ENCODE results near the gene B3GALNT1. TPM values are rescaled to one million over a fixed set of nuclear protein-coding genes. Genes with fewer than 3 reads are reported as not detected.

The B3GALNT1 gene
- total RNA-seq, 1 experiment from 2014 or later = 13.2 TPM

- Histone ChIP-seq H2BK120ac (ENCODE audit: low read depth, low read length, poor library complexity, severe bottlenecking) (no peak overlapping the region), H3K4me1 (ENCODE audit: insufficient read depth, low read length) (no peaks in the 10 kb centered on the region), H3K23me2 (ENCODE audit: insufficient read length, low read depth, low read length, poor library complexity, severe bottlenecking) (no peaks in the 10 kb centered on the region), H2BK20ac (ENCODE audit: low read depth, low read length, poor library complexity, severe bottlenecking) (no peak overlapping the region), H4K5ac (ENCODE audit: insufficient read length, low read depth, low read length) (no peak overlapping the region), H2AK5ac (ENCODE audit: insufficient read length, low read length) (no peak overlapping the region), H2BK15ac (ENCODE audit: low read depth, low read length) (no peak overlapping the region), H3K18ac (ENCODE audit: insufficient read length, low read depth, low read length) (no peak overlapping the region), H4K91ac (ENCODE audit: insufficient read length, low read depth, low read length) (no peak overlapping the region), H2BK12ac (ENCODE audit: insufficient read length, low read depth, low read length) (no peak overlapping the region), H3K56ac (ENCODE audit: insufficient read length, low read depth, low read length) (no peak overlapping the region), H3K79me2 (ENCODE audit: insufficient read depth, low read length) (no peaks in the 10 kb centered on the region), H2AFZ (ENCODE audit: low read length) (no peak overlapping the region), H2BK5ac (ENCODE audit: insufficient read length, low read length) (no peak overlapping the region), H4K20me1 (ENCODE audit: control insufficient read depth, insufficient read depth, insufficient read length) (no peaks in the 10 kb centered on the region), H3K27me3 (ENCODE audit: insufficient read depth, low read length) (no peaks in the 10 kb centered on the region), H3K9ac (ENCODE audit: extremely low read depth, insufficient read length, low read length) (no peak overlapping the region), H3K4ac (ENCODE audit: low read depth, low read length) (no peak overlapping the region), H3K4me2 (ENCODE audit: insufficient read depth, insufficient read length, low read length) (no peak overlapping the region), H3K27ac (ENCODE audit: insufficient read length, low read depth, low read length) (no peak overlapping the region), H3K14ac (ENCODE audit: insufficient read depth, low read length) (no peak overlapping the region), H3K23ac (ENCODE audit: insufficient read length, low read depth, low read length) (no peak overlapping the region), H3T11ph (ENCODE audit: low read length) (no peak overlapping the region), H3K79me1 (ENCODE audit: insufficient read depth, low read depth, low read length, poor library complexity, severe bottlenecking) (no peaks in the 10 kb centered on the region), H4K8ac (replicated peaks; ENCODE audit: insufficient read length, low read depth, low read length) (no peak overlapping the region), H3K9me3 (ENCODE audit: control insufficient read depth, low read depth, low read length) (no peaks in the 10 kb centered on the region)
- DNase-seq = no peak
- Mint-ChIP-seq H3K9me3 (no peaks in the 10 kb centered on the region), H3K36me3 (ENCODE audit: insufficient read depth in 1 of 3, low read depth in 3 of 3) (peaks cover 0 to 8% (median 0%) of the 10 kb centered on the region in 3 experiments; a peak in 1 of 7 replicates), H3K4me3 (no peak overlapping the region), H3K4me1 (no peaks in the 10 kb centered on the region), H3K27me3 (ENCODE audit: low read depth) (no peaks in the 10 kb centered on the region), H3K27ac (no peak overlapping the region)
- no CpG with 5 or more reads among the region's 2 CpGs for WGBS (ENCODE audit: extremely low coverage, insufficient read length, low lambda C conversion rate)
- TF ChIP-seq CTCF (conservative IDR thresholded peaks at IDR 0.05) = no peak
Observed at GRCh38 chr3:161084277-161084676, 20.9 kb downstream of the B3GALNT1 start.

All from H9 (cell line).